ENCODE measurements around the gene STX7.
"Not testable (repeated sequence)": the region's sequence is repeated elsewhere in the genome, so short reads cannot be mapped to it uniquely, and the experiment has no call there.

GRCh38 chr6:132560087-132560486 is 47.2 kb upstream of the STX7 start:
- not testable (repeated sequence) for TF ChIP-seq EZH2 (IDR thresholded peaks at IDR 0.05; ENCODE audit: insufficient read depth, poor library complexity, severe bottlenecking); EZH2phosphoT487 (IDR thresholded peaks at IDR 0.05; ENCODE audit: insufficient read depth, low read depth)

Data from GM23248 (cell line).